Panc1 (cell line): Measurements from ENCODE around the gene OFD1. TPM values are rescaled to one million over a fixed set of nuclear protein-coding genes. Genes with fewer than 3 reads are reported as not detected.

Experiments used
- ATAC-seq: fragments of 200-7000 bp; cut with Tn5 transposase; 2 replicates; pipeline ENCODE4 v1.9.1; 2020; ENCODE audit warnings: mild to moderate bottlenecking, moderate library complexity
- BruUV-seq: library from RNA; stranded (reverse); fragments of 400-500 nt; replicated peaks from 2 replicates; lab custom pipeline; 2021; lab: Mats Ljungman, UMichigan
- CTCF ChIA-PET: fragments of 300-600 bp; sonication (Branson Sonifier 250); formaldehyde crosslinking; loops from one replicate; lab custom pipeline; 2022; ENCODE audit warnings: antibody characterized with exemption; lab: Charles Lee
- POLR2A ChIA-PET: fragments of 300-600 bp; sonication (Branson Sonifier 250); formaldehyde crosslinking; loops from one replicate; lab custom pipeline; 2022; ENCODE audit warnings: antibody characterized with exemption; lab: Charles Lee
- DNase-seq: peaks from one replicate; pipeline ENCODE4 v3.0.0-alpha.2; 2010; ENCODE audit warnings: low read depth, low spot score
- H3K27ac ChIP-seq: 2 replicates; pipeline ENCODE4 v1.5.1; 2011; ENCODE audit warnings: mild to moderate bottlenecking, low read length, inconsistent platforms
- H3K27me3 ChIP-seq: fragments of 200-500 bp; sonication (Bioruptor generic); 2 replicates; pipeline ENCODE4 v1.6.0; 2014; ENCODE audit warnings: low read length, inconsistent platforms; ENCODE audit not compliant: control insufficient read depth, insufficient read depth
- H3K36me3 ChIP-seq: fragments of 200-500 bp; sonication (Bioruptor generic); 2 replicates; pipeline ENCODE4 v1.5.1; 2014; ENCODE audit warnings: inconsistent platforms, mild to moderate bottlenecking, low read length, moderate library complexity; ENCODE audit not compliant: control insufficient read depth, insufficient read depth
- H3K4me1 ChIP-seq: 2 replicates; pipeline ENCODE4 v1.5.1; 2011; ENCODE audit warnings: inconsistent platforms, mild to moderate bottlenecking, low read length, moderate library complexity; ENCODE audit not compliant: control insufficient read depth, insufficient read depth
- H3K4me3 ChIP-seq, 2 experiments: 2 replicates each; pipeline ENCODE4 v1.5.1; 2011 to 2012; ENCODE audit warnings: low read depth in 2 of 2, low read length in 2 of 2, mild to moderate bottlenecking in 2 of 2, inconsistent platforms in 1 of 2, moderate library complexity in 1 of 2
- H3K9me3 ChIP-seq: fragments of 200-500 bp; sonication (Bioruptor generic); 2 replicates; pipeline ENCODE4 v1.5.1; 2014; ENCODE audit warnings: low read depth, mild to moderate bottlenecking, inconsistent platforms, low read length, moderate library complexity; ENCODE audit not compliant: control insufficient read depth, insufficient read depth
- CTCF ChIP-seq: fragments of 450-650 bp; IDR thresholded peaks from 2 replicates; pipeline ENCODE4 v1.5.1; 2017; ENCODE audit warnings: mild to moderate bottlenecking
- POLR2AphosphoS5 ChIP-seq: IDR thresholded peaks from 2 replicates; pipeline ENCODE4 v1.6.1; 2012; ENCODE audit warnings: mild to moderate bottlenecking, low read depth, low read length, moderate library complexity
- REST ChIP-seq, 2 experiments: IDR thresholded peaks; 2 replicates each; pipeline ENCODE4 v1.6.1; 2011 to 2012; ENCODE audit warnings: low read depth in 2 of 2, control low read depth in 1 of 2, low read length in 1 of 2, mild to moderate bottlenecking in 1 of 2, moderate library complexity in 1 of 2; ENCODE audit not compliant: insufficient read depth in 1 of 2
- TCF7L2 ChIP-seq: IDR thresholded peaks from 2 replicates; pipeline ENCODE4 v1.6.1; 2011; ENCODE audit warnings: mild to moderate bottlenecking, low read depth, low read length, inconsistent platforms
- in situ Hi-C: cut with HindIII; loops from 2 replicates; pipeline ENCODE4 v1.10.0; 2016; ENCODE audit warnings: low sequenced_read_pairs, low pct_unique_long_range_greater_than_20kb
- intact Hi-C: fragments of 100-400 bp; cut with micrococcal nuclease; formaldehyde crosslinking; loops from one replicate; pipeline ENCODE4 v1.10.0; 2022; ENCODE audit not compliant: unreplicated experiment
- total RNA-seq: library from RNA; stranded (reverse); gene quantifications from one replicate; pipeline ENCODE4 v1.2.1, GENCODE V29; 2021; ENCODE audit not compliant: unreplicated experiment

Gene OFD1
- total RNA-seq, 1 experiment from 2014 or later, result 22.8 TPM

- ChIA-PET CTCF (interaction anchor here (0.7 kb wide), 1 partner anchor 302 kb away, joined by 5 read pairs; no protein-coding TSS in a partner anchor), POLR2A (no interaction called here)
- no peaks in the 10 kb centered on the region for H3K4me1 ChIP-seq
- no peaks in the 10 kb centered on the region for H3K9me3 ChIP-seq
- no peak for DNase-seq
- intact Hi-C loops, result loop anchor here (5.0 kb wide), 1 partner anchor 282 kb away; no protein-coding TSS in a partner anchor
- TF ChIP-seq TCF7L2, result no peak
- TF ChIP-seq CTCF, result peak; percentile 63
- in situ Hi-C loops, result no loop called here
- peak; percentile 58; the same call in 1 of the 2 replicates for ATAC-seq
- H3K36me3 ChIP-seq, result no peaks in the 10 kb centered on the region; the same call in 1 of the 2 replicates
- no TSS peak for BruUV-seq
- no peak overlapping the region for H3K4me3 ChIP-seq
- no peak overlapping the region for H3K27ac ChIP-seq
- no peaks in the 10 kb centered on the region for H3K27me3 ChIP-seq
Measured at GRCh38 chrX:13750204-13750603, 15.7 kb downstream of the OFD1 start.

- no peak for DNase-seq
- no TSS peak for BruUV-seq
- in situ Hi-C loops, result no loop called here
- intact Hi-C loops, result loop anchor here (5.0 kb wide), 1 partner anchor 281 kb away; no protein-coding TSS in a partner anchor
- TF ChIP-seq POLR2AphosphoS5 (no peak), CTCF (no peak)
- H3K4me3 ChIP-seq, result no peak overlapping the region
- no peaks in the 10 kb centered on the region for H3K4me1 ChIP-seq
- ATAC-seq, result no peak
- ChIA-PET POLR2A (no interaction called here), CTCF (no interaction called here)
- H3K27me3 ChIP-seq, result no peaks in the 10 kb centered on the region
- no peaks in the 10 kb centered on the region; the same call in 1 of the 2 replicates for H3K36me3 ChIP-seq
- no peaks in the 10 kb centered on the region for H3K9me3 ChIP-seq
- no peak overlapping the region for H3K27ac ChIP-seq
Measured at GRCh38 chrX:13750812-13751211, 16.3 kb downstream of the OFD1 start.

GRCh38 chrX:13752141-13752540 is 17.6 kb downstream of the OFD1 start:
- intact Hi-C loops, result loop anchor here (5.0 kb wide), 1 partner anchor 280 kb away; no protein-coding TSS in a partner anchor
- H3K4me1 ChIP-seq, result no peaks in the 10 kb centered on the region
- ATAC-seq, result no peak
- no peak overlapping the region for H3K4me3 ChIP-seq
- in situ Hi-C loops, result no loop called here
- H3K27me3 ChIP-seq, result no peaks in the 10 kb centered on the region
- H3K27ac ChIP-seq, result no peak overlapping the region
- no peaks in the 10 kb centered on the region for H3K9me3 ChIP-seq
- TF ChIP-seq REST (IDR thresholded peaks at IDR 0.05; ENCODE audit: insufficient read depth in 1 of 2, low read depth in 2 of 2, low read length in 1 of 2) (no peak), CTCF (no peak), TCF7L2 (no peak)
- POLR2A ChIA-PET, result no interaction called here
- no peak for DNase-seq
- BruUV-seq, result no TSS peak
- CTCF ChIA-PET, result no interaction called here
- H3K36me3 ChIP-seq, result no peaks in the 10 kb centered on the region; the same call in 1 of the 2 replicates
